Measurements from ENCODE around the gene TP63.

Gene TP63

DNA sequence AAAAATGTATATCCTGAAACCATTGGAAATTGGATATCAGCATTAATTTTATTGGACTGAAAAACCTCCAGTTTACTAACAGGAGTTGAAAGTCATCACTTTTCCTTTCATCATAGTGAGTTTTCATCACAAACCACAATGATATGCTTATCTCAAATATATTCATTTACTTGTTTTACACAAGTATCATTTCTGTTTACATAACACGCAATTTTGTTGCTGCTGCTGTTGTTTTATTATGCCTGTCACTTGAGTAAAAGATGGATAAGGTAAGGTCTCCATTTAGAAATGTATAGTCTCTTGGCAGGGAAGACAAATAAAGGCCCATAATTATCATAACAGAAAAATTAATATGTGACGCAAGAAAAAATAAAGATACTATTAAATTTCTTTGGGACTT, 199.2 kb downstream of the TP63 start:
- CTCF ChIA-PET: interaction anchor here (0.5 kb wide), 1 partner anchor 517 kb away, joined by 3 read pairs; no protein-coding TSS in a partner anchor
- H3K4me3 Mint-ChIP-seq: no peak overlapping the region
- no peaks in the 10 kb centered on the region for H3K27me3 Mint-ChIP-seq
- DNase-seq: no peak
- H3K9me3 Mint-ChIP-seq: no peaks in the 10 kb centered on the region
- H3K36me3 Mint-ChIP-seq: no peaks in the 10 kb centered on the region
- no peak overlapping the region for H3K27ac Mint-ChIP-seq
- H3K4me1 Mint-ChIP-seq: no peaks in the 10 kb centered on the region

DNA sequence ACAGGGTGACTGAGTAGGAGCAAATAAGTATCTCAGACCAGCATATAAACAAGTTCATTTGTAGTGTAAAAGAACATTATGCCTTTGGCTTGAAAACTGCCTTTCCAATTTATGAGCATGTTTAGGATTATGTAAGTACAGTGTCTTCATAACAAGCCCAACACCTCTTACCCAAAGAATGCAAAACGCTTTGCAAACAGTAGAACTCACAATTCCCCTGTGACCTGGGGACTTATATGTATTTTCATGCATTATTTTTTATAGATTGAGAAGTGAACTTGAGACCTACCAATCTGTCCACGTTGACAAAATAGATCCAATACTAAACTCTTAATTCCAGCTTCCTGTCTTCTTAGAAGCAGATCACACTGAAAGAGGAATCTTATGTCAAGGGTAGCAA, 202.1 kb downstream of the TP63 start:
- Mint-ChIP-seq H3K4me3 (no peak overlapping the region), H3K4me1 (no peaks in the 10 kb centered on the region)

GRCh38 chr3:189833996-189834395, 202.8 kb downstream of the TP63 start:
- Mint-ChIP-seq H3K4me1 (no peaks in the 10 kb centered on the region), H3K4me3 (no peak overlapping the region), H3K27me3 (no peaks in the 10 kb centered on the region), H3K36me3 (no peaks in the 10 kb centered on the region), H3K27ac (no peak overlapping the region), H3K9me3 (no peaks in the 10 kb centered on the region)
- CTCF ChIA-PET: no interaction called here
- no peak for DNase-seq

More for the DNA sequence above, 202.1 kb downstream of the TP63 start:
- H3K36me3 Mint-ChIP-seq: no peaks in the 10 kb centered on the region
- H3K27ac Mint-ChIP-seq: no peak overlapping the region
- H3K9me3 Mint-ChIP-seq: no peaks in the 10 kb centered on the region
- CTCF ChIA-PET: no interaction called here
- H3K27me3 Mint-ChIP-seq: no peaks in the 10 kb centered on the region
- no peak for DNase-seq

GRCh38 chr3:189834462-189834861, 203.3 kb downstream of the TP63 start:
- H3K4me3 Mint-ChIP-seq: no peak overlapping the region
- CTCF ChIA-PET: no interaction called here
- H3K27ac Mint-ChIP-seq: no peak overlapping the region
- H3K9me3 Mint-ChIP-seq: no peaks in the 10 kb centered on the region
- H3K27me3 Mint-ChIP-seq: no peaks in the 10 kb centered on the region
- H3K36me3 Mint-ChIP-seq: no peaks in the 10 kb centered on the region
- H3K4me1 Mint-ChIP-seq: no peaks in the 10 kb centered on the region
- no peak for DNase-seq

- CTCF ChIA-PET: no interaction called here
- H3K27me3 Mint-ChIP-seq: no peaks in the 10 kb centered on the region
- no peaks in the 10 kb centered on the region for H3K4me1 Mint-ChIP-seq
- H3K27ac Mint-ChIP-seq: no peak overlapping the region
- H3K36me3 Mint-ChIP-seq: no peaks in the 10 kb centered on the region
- no peak overlapping the region for H3K4me3 Mint-ChIP-seq
- no peak for DNase-seq
- H3K9me3 Mint-ChIP-seq: no peaks in the 10 kb centered on the region
Measured at GRCh38 chr3:189836795-189837194, 205.6 kb downstream of the TP63 start.

DNA sequence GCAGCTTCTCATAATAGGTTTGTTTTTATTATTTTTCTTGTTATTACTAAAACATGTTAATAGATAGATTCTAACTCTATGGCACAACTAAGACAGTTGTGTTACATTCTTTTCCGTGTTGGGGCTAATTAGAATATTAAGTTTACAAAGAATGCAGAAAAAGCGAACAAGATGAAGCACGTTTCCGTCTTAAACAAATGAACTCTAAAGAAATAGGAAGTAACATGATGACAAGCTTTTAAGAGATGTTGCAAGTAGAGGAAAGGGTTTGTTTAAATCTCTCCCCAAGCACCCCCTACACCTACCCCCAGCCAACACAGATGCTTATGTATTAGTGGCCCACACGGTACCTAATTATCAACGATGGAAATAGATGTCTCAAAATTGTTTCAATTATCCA, 207.1 kb downstream of the TP63 start:
- H3K27me3 Mint-ChIP-seq: no peaks in the 10 kb centered on the region
- no peak overlapping the region for H3K27ac Mint-ChIP-seq
- no peaks in the 10 kb centered on the region for H3K4me1 Mint-ChIP-seq
- no peak overlapping the region for H3K4me3 Mint-ChIP-seq
- H3K9me3 Mint-ChIP-seq: no peaks in the 10 kb centered on the region
- CTCF ChIA-PET: no interaction called here
- no peaks in the 10 kb centered on the region for H3K36me3 Mint-ChIP-seq
- no peak for DNase-seq

DNA sequence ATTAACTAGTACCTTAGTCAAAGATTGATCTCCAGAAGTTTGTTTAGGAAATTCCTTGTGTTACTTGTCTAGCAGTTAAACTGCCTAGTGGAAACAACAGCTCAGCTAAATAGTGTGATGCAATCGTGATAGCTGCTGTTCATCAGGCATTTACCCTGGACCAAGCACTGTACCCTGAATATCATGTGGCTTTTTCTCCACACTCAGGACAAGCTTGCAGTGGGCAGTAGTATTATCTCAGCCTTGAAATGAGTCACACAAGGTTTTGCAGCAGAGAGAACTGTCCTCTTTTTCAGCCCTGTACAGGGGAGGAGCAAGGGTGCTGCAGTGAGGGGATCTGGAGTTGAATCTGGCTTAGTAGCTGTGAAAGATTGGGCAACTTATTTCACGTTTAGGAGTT, 208.4 kb downstream of the TP63 start:
- Mint-ChIP-seq H3K27ac (no peak overlapping the region), H3K36me3 (no peaks in the 10 kb centered on the region), H3K4me3 (no peak overlapping the region), H3K4me1 (no peaks in the 10 kb centered on the region), H3K9me3 (no peaks in the 10 kb centered on the region), H3K27me3 (no peaks in the 10 kb centered on the region)
- DNase-seq: no peak
- CTCF ChIA-PET: no interaction called here

DNA sequence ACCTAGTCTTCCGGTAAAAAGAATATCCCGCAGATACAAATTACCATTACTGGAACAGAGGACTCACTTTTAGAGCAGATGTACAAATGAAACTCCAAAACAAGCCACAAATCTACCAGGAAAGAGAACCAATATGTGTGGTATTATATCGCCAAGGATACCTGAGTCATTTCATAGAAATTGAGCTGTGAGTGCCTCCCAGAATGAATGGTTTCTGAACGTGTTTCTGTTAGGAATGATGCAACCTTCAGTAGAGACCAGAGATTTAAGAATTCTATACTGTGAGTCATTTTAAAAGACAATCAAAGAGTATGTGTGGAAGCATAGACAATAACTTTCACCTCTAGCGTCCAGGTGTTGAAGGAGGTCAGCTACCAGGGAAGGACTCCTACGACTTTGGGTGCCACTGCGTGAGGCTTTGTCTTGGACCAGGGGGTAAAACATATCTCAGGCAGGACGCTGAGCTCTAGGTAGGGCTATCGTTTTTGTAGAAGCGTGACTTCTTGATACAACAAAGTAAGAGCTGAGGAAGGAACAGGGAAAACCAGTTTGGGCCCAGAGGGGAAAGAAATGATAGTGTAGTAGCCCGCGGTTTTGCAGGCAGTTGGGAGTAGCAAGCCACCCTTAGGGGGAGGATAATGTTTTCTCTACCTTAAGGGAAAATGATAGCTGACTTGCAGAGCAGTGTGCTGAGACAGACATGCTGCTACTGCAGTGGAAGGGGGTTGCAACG, 210.4 kb downstream of the TP63 start:
- Mint-ChIP-seq H3K4me1 (no peaks in the 10 kb centered on the region), H3K36me3 (no peaks in the 10 kb centered on the region), H3K9me3 (no peaks in the 10 kb centered on the region), H3K4me3 (no peak overlapping the region), H3K27ac (no peak overlapping the region), H3K27me3 (no peaks in the 10 kb centered on the region)
- no peak for DNase-seq
- CTCF ChIA-PET: no interaction called here

DNA sequence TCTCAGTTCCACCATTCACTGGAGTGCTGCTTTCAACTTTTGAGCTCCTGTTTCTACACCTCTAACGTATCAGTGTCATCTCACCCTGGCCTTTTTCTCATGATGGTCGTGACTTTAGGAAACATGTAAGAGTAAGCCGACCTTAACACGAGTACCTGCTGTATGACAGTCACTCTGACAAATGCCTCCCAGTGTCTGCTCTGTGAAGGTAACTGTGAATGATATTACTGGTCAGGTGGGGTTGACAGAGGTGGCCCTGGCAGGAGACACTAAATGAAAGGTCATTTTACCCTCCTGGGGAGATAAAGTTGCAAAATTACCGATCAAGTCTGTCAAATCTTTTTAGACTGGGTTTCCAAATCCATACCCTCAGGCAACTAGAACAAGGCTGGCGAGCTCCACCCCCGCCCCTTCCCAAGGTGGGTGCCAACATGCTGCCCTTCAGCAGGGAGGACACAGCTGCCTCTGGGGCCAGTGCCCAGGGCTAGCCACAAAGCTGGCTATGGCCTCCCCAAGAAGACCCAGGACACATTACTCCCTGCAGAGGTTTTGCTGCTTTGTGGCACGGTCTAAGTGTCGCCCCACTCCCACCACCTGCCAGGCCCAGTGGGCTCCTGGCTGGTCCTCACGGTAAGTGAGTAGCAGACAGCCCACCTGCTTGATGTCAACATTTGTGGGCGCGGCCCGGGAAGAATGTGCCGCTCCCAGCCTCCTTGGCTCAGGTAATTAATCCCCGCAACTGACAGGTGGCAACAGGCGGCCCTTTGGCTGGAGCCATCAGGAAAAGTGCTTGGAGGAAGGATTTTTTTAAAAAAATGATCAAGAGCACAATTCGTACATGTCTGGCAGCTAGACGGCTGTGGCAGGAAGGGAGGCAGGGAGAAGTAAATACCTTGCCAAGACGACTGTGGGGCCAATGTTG, 211.8 kb downstream of the TP63 start:
- no peak for DNase-seq
- H3K4me1 Mint-ChIP-seq: no peaks in the 10 kb centered on the region
- CTCF ChIA-PET: no interaction called here
- no peaks in the 10 kb centered on the region for H3K27me3 Mint-ChIP-seq
- no peak overlapping the region for H3K4me3 Mint-ChIP-seq
- no peaks in the 10 kb centered on the region for H3K36me3 Mint-ChIP-seq
- H3K27ac Mint-ChIP-seq: no peak overlapping the region
- no peaks in the 10 kb centered on the region for H3K9me3 Mint-ChIP-seq

DNA sequence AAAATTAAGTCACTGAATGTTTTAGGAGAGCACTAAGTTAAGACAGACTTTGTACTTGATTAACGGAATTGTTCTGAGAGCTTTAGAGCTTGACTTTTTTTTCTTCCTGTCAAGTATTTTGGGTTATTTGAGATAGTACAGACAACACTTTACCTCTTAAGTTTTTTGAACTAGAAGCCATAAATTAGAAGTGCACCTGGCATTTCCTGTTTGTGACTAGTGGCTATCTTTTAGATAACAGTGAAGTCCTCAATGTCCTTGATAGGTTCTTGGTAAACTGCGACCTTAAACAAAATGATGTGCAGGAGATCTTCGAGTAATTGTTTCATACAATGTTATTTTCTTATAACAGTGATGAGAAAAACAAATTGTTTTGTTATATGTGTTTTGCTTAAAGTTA, 213.9 kb downstream of the TP63 start:
- H3K27ac Mint-ChIP-seq: no peak overlapping the region
- no peaks in the 10 kb centered on the region for H3K27me3 Mint-ChIP-seq
- no peaks in the 10 kb centered on the region for H3K9me3 Mint-ChIP-seq
- H3K4me1 Mint-ChIP-seq: no peaks in the 10 kb centered on the region
- H3K36me3 Mint-ChIP-seq: no peaks in the 10 kb centered on the region
- no peak for DNase-seq
- CTCF ChIA-PET: no interaction called here
- H3K4me3 Mint-ChIP-seq: no peak overlapping the region

DNA sequence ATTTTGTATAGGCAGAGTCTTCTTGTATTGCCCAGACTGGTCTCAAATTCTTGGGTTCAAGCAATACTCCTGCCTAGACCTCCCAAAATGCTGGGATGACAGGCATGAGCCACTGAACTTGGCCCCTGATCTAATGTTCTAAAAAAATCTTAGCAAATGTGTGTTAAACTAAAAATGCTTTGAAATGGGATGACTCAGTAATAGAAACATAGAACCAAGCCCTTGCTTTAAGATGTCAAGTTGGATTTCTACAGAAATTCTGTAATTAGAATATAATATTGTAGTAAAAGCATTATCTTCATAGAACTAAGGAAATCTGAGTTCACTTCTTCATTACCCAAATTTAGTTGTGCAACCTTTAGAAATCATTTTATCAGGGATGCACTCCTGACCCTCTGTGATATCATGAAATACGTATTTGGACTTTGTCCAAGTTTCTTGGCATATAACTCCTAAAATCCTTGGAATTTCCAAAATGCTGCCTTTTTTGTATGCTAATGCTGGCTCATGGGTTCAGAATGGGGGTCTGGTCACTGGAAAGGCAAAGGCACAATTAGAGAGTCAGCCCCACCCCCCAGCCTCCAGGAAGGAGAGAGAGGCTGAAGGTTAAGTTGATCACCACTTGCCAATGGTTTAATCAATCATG, 217.3 kb downstream of the TP63 start:
- CTCF ChIA-PET: no interaction called here
- Mint-ChIP-seq H3K4me1 (no peaks in the 10 kb centered on the region), H3K4me3 (no peak overlapping the region), H3K27ac (no peak overlapping the region), H3K36me3 (no peaks in the 10 kb centered on the region), H3K27me3 (no peaks in the 10 kb centered on the region), H3K9me3 (no peaks in the 10 kb centered on the region)
- DNase-seq: no peak

DNA sequence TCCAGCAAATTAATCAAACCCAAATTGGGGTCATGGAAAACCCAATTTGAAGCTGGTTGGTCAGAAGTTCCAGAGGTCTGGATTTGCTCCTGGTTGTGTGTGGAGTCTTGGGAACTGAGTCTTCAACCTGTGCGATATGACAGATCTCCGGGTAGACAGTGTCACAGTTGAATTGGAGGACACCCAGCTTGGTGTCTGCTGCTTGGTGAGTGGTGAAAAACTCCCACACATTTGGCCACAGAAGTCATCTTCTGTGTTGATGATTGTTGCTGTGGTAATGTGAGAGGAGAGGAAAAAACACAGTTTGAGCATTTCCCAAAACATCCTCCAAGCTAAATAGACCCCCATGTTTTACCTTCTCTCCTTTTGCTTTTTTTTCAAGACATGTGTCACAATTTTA, 218.1 kb downstream of the TP63 start:
- no peak for DNase-seq
- Mint-ChIP-seq H3K27ac (no peak overlapping the region), H3K4me3 (no peak overlapping the region), H3K4me1 (no peaks in the 10 kb centered on the region), H3K9me3 (no peaks in the 10 kb centered on the region), H3K36me3 (no peaks in the 10 kb centered on the region), H3K27me3 (no peaks in the 10 kb centered on the region)
- CTCF ChIA-PET: no interaction called here

GRCh38 chr3:189851682-189852081, 220.5 kb downstream of the TP63 start:
- no peaks in the 10 kb centered on the region for H3K4me1 Mint-ChIP-seq
- CTCF ChIA-PET: no interaction called here
- no peaks in the 10 kb centered on the region for H3K36me3 Mint-ChIP-seq
- H3K9me3 Mint-ChIP-seq: no peaks in the 10 kb centered on the region
- no peaks in the 10 kb centered on the region for H3K27me3 Mint-ChIP-seq
- H3K27ac Mint-ChIP-seq: no peak overlapping the region
- no peak overlapping the region for H3K4me3 Mint-ChIP-seq
- no peak for DNase-seq

GRCh38 chr3:189853906-189854305, 222.7 kb downstream of the TP63 start:
- CTCF ChIA-PET: no interaction called here
- H3K9me3 Mint-ChIP-seq: no peaks in the 10 kb centered on the region
- no peaks in the 10 kb centered on the region for H3K4me1 Mint-ChIP-seq
- DNase-seq: no peak
- H3K27ac Mint-ChIP-seq: peak overlapping the region; percentile 13
- H3K36me3 Mint-ChIP-seq: no peaks in the 10 kb centered on the region
- H3K27me3 Mint-ChIP-seq: no peaks in the 10 kb centered on the region
- H3K4me3 Mint-ChIP-seq: no peak overlapping the region

DNA sequence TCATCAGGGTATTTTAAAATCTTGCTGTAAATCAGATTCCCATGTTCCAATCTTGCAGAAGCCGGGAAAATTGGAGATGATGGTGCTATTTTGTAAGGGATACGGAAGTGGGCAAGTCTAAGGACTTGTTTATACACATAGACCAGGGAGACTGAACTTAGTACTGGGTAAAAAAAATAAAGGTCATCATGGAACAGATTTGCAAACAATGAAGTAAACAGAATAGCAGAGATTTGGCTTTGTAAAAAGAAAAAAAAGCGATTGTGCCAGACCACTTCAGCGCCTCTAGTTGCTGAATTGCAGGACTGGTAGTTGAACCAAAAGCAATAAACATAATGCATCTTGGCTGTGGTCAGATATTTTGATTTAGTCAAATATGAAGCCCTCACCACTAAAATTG, 229.1 kb downstream of the TP63 start:
- Mint-ChIP-seq H3K36me3 (no peaks in the 10 kb centered on the region), H3K4me3 (no peak overlapping the region), H3K9me3 (no peaks in the 10 kb centered on the region), H3K4me1 (no peaks in the 10 kb centered on the region), H3K27ac (no peak overlapping the region), H3K27me3 (no peaks in the 10 kb centered on the region)
- CTCF ChIA-PET: interaction anchor here (1.6 kb wide), 1 partner anchor 8 kb away, joined by 4 read pairs; no protein-coding TSS in a partner anchor
- no peak for DNase-seq
